ENCODE results near the gene BACE1.

The BACE1 gene

GRCh38 chr11:117316197-117316961, at the start of gene BACE1:
TSS of gene BACE1 (minus strand) at chr11:117316256. CDS start at chr11:117315795, 461 bp downstream.
- TF ChIP-seq ZFX (IDR thresholded peaks at IDR 0.05; ENCODE audit: borderline replicate concordance) (no peak), CTCF (IDR thresholded peaks at IDR 0.05) (peak; percentile 55)
- H3K27ac ChIP-seq = peak within 1 kb of the TSS; percentile 41

- H3K27ac ChIP-seq = no peak overlapping the region
- no peak for TF ChIP-seq CTCF (IDR thresholded peaks at IDR 0.05)
- no peak for TF ChIP-seq ZFX (IDR thresholded peaks at IDR 0.05; ENCODE audit: borderline replicate concordance)
These were observed 45.4 kb upstream of the BACE1 start for GRCh38 chr11:117361432-117361831.

- no peak for TF ChIP-seq CTCF (IDR thresholded peaks at IDR 0.05)
- no peak overlapping the region for H3K27ac ChIP-seq
These were observed 40.3 kb upstream of the BACE1 start for GRCh38 chr11:117356126-117356890.

GRCh38 chr11:117354550-117354949, 38.5 kb upstream of the BACE1 start:
- H3K27ac ChIP-seq = no peak overlapping the region

GRCh38 chr11:117345039-117345438, 29.0 kb upstream of the BACE1 start:
- H3K27ac ChIP-seq = no peak overlapping the region
- TF ChIP-seq ZFX (IDR thresholded peaks at IDR 0.05; ENCODE audit: borderline replicate concordance) (no peak), CTCF (IDR thresholded peaks at IDR 0.05) (no peak)

More at GRCh38 chr11:117354550-117354949, 38.5 kb upstream of the BACE1 start:
- TF ChIP-seq ZFX (IDR thresholded peaks at IDR 0.05; ENCODE audit: borderline replicate concordance) = no peak

- H3K27ac ChIP-seq = no peak overlapping the region
- no peak for TF ChIP-seq CTCF (IDR thresholded peaks at IDR 0.05)
- no peak for TF ChIP-seq ZFX (IDR thresholded peaks at IDR 0.05; ENCODE audit: borderline replicate concordance)
These were observed 21.0 kb upstream of the BACE1 start for GRCh38 chr11:117337076-117337475.

- no peak overlapping the region for H3K27ac ChIP-seq
- TF ChIP-seq ZFX (IDR thresholded peaks at IDR 0.05; ENCODE audit: borderline replicate concordance) = no peak
- TF ChIP-seq CTCF (IDR thresholded peaks at IDR 0.05) = no peak
These were observed 19.3 kb upstream of the BACE1 start for GRCh38 chr11:117335399-117335798.
